SK-N-SH treated with all-trans-retinoic acid at 6 μM for 48 hours (cell line): ENCODE results near the gene REM2.
A peak's percentile ranks its signal among the peaks of the same experiment; 100 is the strongest.

Experiments
- ATAC-seq: fragments of 200-7000 bp; cut with Tn5 transposase; 3 replicates; pipeline ENCODE4 v1.9.1; 2020; ENCODE audit warnings: mild to moderate bottlenecking, moderate library complexity
- ARNTL ChIP-seq: fragments of 450-650 bp; formaldehyde crosslinking; IDR thresholded peaks from 2 replicates; pipeline ENCODE4 v1.5.0; 2020; ENCODE audit warnings: low read depth, mild to moderate bottlenecking, moderate library complexity, borderline replicate concordance
- BACH2 ChIP-seq: fragments of 250-450 bp; sonication (Bioruptor Pico); IDR thresholded peaks from 2 replicates; pipeline ENCODE4 v1.9.0; 2021; ENCODE audit warnings: mild to moderate bottlenecking, borderline replicate concordance
- CSDC2 ChIP-seq: fragments of 250-450 bp; sonication (Bioruptor Pico); IDR thresholded peaks from 2 replicates; pipeline ENCODE4 v1.5.0; 2020; ENCODE audit warnings: mild to moderate bottlenecking, moderate library complexity
- ESRRG ChIP-seq: fragments of 250-450 bp; sonication (Bioruptor Pico); IDR thresholded peaks from 2 replicates; pipeline ENCODE4 v1.6.1; 2021; ENCODE audit warnings: mild to moderate bottlenecking
- GLIS3 ChIP-seq: fragments of 250-450 bp; sonication (Bioruptor Pico); IDR thresholded peaks from 2 replicates; pipeline ENCODE4 v1.5.0; 2020; ENCODE audit warnings: mild to moderate bottlenecking, moderate library complexity
- OSR1 ChIP-seq: fragments of 250-450 bp; sonication (Bioruptor Pico); IDR thresholded peaks from 2 replicates; pipeline ENCODE4 v1.8.0; 2022; ENCODE audit warnings: moderate library complexity, mild to moderate bottlenecking, inconsistent platforms
- PPARA ChIP-seq: fragments of 250-450 bp; sonication (Bioruptor Pico); IDR thresholded peaks from 2 replicates; pipeline ENCODE4 v1.5.0; 2020; ENCODE audit warnings: mild to moderate bottlenecking, borderline replicate concordance
- RARB ChIP-seq: fragments of 250-450 bp; sonication (Bioruptor Pico); IDR thresholded peaks from 2 replicates; pipeline ENCODE4 v1.8.0; 2021; ENCODE audit warnings: mild to moderate bottlenecking, moderate library complexity
- SNAI2 ChIP-seq: fragments of 250-450 bp; sonication (Bioruptor Pico); IDR thresholded peaks from 2 replicates; pipeline ENCODE4 v1.5.0; 2020; ENCODE audit warnings: mild to moderate bottlenecking, moderate library complexity
- TCF4 ChIP-seq: fragments of 250-450 bp; sonication (Bioruptor Pico); IDR thresholded peaks from 2 replicates; pipeline ENCODE4 v1.8.0; 2021; ENCODE audit warnings: mild to moderate bottlenecking, moderate library complexity, borderline replicate concordance
- TOX ChIP-seq: fragments of 250-450 bp; sonication (Bioruptor Pico); IDR thresholded peaks from 2 replicates; pipeline ENCODE4 v1.8.0; 2021; ENCODE audit warnings: mild to moderate bottlenecking, moderate library complexity, borderline replicate concordance
- ZC3H10 ChIP-seq: fragments of 250-450 bp; sonication (Bioruptor Pico); IDR thresholded peaks from 2 replicates; pipeline ENCODE4 v1.5.1; 2021; ENCODE audit warnings: mild to moderate bottlenecking, moderate library complexity
- ZFP3 ChIP-seq: fragments of 250-450 bp; sonication (Bioruptor Pico); IDR thresholded peaks from 2 replicates; pipeline ENCODE4 v1.5.0; 2020; ENCODE audit warnings: mild to moderate bottlenecking, moderate library complexity
- ZFP30 ChIP-seq: fragments of 450-650 bp; formaldehyde crosslinking; IDR thresholded peaks from 2 replicates; pipeline ENCODE4 v1.5.0; 2022; ENCODE audit warnings: mild to moderate bottlenecking, moderate library complexity
- ZNF565 ChIP-seq: fragments of 450-650 bp; formaldehyde crosslinking; conservative IDR thresholded peaks from 2 replicates; pipeline ENCODE4 v1.5.0; 2020; ENCODE audit warnings: low read depth, mild to moderate bottlenecking, moderate library complexity
- ZNF70 ChIP-seq: fragments of 450-650 bp; formaldehyde crosslinking; IDR thresholded peaks from 2 replicates; pipeline ENCODE4 v1.5.0; 2020; ENCODE audit warnings: mild to moderate bottlenecking, moderate library complexity
- ZNF8 ChIP-seq: fragments of 450-650 bp; formaldehyde crosslinking; IDR thresholded peaks from 2 replicates; pipeline ENCODE4 v1.5.0; 2020; ENCODE audit warnings: mild to moderate bottlenecking, moderate library complexity
- TF ChIP-seq, protein P1 (sequence below): fragments of 250-450 bp; sonication (Bioruptor Pico); IDR thresholded peaks from 2 replicates; pipeline ENCODE4 v1.8.0; 2020; ENCODE audit warnings: mild to moderate bottlenecking, moderate library complexity, borderline replicate concordance
- TF ChIP-seq, protein P2 (sequence below): fragments of 250-450 bp; sonication (Bioruptor Pico); IDR thresholded peaks from 2 replicates; pipeline ENCODE4 v1.5.1; 2021; ENCODE audit warnings: mild to moderate bottlenecking, moderate library complexity
- TF ChIP-seq, protein P3 (sequence below): fragments of 250-450 bp; sonication (Bioruptor Pico); IDR thresholded peaks from 2 replicates; pipeline ENCODE4 v1.8.0; 2021; ENCODE audit warnings: low read depth, mild to moderate bottlenecking, moderate library complexity, borderline replicate concordance
- TF ChIP-seq, protein P4 (sequence below): fragments of 250-450 bp; sonication (Bioruptor Pico); IDR thresholded peaks from 2 replicates; pipeline ENCODE4 v1.5.1; 2020; ENCODE audit warnings: low read depth, mild to moderate bottlenecking, moderate library complexity
- TF ChIP-seq, protein P5 (sequence below): fragments of 250-450 bp; sonication (Bioruptor Pico); IDR thresholded peaks from 2 replicates; pipeline ENCODE4 v1.5.0; 2020; ENCODE audit warnings: mild to moderate bottlenecking, moderate library complexity

Gene REM2

DNA sequence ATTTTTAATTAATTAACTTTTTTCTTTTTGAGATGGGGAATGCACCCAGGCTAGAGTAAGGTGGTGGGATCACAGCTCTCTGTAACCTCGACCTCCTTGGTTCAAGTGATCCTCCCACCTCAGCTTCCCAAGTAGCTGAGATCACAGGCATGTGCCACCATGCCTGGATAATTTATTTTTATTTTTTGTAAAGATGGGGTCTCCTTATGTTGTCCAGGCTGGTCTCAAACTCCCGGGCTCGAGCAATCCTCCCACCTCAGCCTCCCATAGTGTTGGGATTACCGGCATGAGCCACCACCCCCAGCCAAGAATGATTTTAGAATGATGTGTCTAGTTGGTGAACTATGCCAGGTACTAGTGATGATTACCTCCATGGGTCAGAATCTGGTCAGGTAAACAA is 18.0 kb upstream of the REM2 start:
- TF ChIP-seq RARB (CRISPR knock-in tag), result no peak
- ATAC-seq, result no peak

DNA sequence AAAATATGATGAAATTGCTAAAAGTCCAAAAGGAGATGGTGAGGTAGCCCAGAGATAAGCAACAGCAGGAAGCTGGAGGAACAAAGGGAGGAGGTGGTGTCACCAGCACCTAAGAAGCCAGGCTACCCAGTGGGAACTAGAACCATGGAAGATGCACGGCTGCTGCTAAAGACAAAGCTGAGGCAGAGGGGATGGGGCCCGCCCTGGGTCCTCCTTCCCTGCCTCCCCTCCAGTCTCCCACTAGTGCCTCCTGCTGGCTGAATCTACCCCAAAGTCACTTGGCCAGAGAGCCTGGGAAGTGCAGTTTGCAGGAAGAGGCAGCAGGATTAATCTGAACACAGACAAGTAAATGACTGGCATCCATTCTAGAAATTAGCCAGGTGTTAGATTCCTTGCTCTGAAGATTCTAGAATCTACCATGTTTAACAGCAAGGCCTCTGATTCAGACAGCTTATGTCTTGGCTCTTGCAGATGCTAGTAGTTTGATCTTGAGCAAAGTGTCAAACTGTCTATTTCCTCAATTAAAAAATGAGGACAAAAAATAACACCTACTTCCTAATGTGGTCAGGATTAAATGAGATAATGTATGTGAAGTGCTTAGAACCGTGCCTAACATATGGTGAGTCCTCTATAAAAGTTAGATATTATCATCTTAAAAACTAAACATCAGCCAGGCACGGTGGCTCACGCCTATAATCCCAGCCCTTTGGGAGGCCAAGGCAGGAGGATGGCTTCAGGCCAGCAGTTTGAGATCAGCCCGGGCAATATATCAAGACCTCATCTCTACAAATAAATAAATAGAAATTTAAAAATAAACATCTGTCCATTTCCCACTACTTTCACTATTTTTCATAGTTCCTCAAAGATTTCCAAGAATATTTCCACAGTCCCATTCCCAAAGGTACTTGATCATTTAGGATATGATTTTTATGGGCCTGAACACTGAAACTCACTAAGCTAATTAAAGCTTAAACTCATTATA is 17.3 kb upstream of the REM2 start:
- ATAC-seq, result peak; percentile 40; the same call in 1 of the 3 replicates
- TF ChIP-seq, protein P1, sequence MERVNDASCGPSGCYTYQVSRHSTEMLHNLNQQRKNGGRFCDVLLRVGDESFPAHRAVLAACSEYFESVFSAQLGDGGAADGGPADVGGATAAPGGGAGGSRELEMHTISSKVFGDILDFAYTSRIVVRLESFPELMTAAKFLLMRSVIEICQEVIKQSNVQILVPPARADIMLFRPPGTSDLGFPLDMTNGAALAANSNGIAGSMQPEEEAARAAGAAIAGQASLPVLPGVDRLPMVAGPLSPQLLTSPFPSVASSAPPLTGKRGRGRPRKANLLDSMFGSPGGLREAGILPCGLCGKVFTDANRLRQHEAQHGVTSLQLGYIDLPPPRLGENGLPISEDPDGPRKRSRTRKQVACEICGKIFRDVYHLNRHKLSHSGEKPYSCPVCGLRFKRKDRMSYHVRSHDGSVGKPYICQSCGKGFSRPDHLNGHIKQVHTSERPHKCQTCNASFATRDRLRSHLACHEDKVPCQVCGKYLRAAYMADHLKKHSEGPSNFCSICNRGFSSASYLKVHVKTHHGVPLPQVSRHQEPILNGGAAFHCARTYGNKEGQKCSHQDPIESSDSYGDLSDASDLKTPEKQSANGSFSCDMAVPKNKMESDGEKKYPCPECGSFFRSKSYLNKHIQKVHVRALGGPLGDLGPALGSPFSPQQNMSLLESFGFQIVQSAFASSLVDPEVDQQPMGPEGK (CRISPR knock-in tag), result no peak
- no peak for TF ChIP-seq OSR1 (CRISPR knock-in tag)
- no peak for TF ChIP-seq PPARA
- no peak for TF ChIP-seq TCF4 (CRISPR knock-in tag)
- TF ChIP-seq ESRRG (CRISPR knock-in tag), result no peak
- TF ChIP-seq, protein P2, sequence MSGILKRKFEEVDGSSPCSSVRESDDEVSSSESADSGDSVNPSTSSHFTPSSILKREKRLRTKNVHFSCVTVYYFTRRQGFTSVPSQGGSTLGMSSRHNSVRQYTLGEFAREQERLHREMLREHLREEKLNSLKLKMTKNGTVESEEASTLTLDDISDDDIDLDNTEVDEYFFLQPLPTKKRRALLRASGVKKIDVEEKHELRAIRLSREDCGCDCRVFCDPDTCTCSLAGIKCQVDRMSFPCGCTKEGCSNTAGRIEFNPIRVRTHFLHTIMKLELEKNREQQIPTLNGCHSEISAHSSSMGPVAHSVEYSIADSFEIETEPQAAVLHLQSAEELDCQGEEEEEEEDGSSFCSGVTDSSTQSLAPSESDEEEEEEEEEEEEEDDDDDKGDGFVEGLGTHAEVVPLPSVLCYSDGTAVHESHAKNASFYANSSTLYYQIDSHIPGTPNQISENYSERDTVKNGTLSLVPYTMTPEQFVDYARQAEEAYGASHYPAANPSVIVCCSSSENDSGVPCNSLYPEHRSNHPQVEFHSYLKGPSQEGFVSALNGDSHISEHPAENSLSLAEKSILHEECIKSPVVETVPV (CRISPR knock-in tag), result no peak
- TF ChIP-seq, protein P3, sequence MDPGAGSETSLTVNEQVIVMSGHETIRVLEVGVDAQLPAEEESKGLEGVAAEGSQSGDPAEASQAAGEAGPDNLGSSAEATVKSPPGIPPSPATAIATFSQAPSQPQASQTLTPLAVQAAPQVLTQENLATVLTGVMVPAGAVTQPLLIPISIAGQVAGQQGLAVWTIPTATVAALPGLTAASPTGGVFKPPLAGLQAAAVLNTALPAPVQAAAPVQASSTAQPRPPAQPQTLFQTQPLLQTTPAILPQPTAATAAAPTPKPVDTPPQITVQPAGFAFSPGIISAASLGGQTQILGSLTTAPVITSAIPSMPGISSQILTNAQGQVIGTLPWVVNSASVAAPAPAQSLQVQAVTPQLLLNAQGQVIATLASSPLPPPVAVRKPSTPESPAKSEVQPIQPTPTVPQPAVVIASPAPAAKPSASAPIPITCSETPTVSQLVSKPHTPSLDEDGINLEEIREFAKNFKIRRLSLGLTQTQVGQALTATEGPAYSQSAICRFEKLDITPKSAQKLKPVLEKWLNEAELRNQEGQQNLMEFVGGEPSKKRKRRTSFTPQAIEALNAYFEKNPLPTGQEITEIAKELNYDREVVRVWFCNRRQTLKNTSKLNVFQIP (CRISPR knock-in tag), result no peak
- no peak for TF ChIP-seq ZNF565 (CRISPR knock-in tag)
- TF ChIP-seq CSDC2 (CRISPR knock-in tag), result no peak
- no peak for TF ChIP-seq RARB (CRISPR knock-in tag)
- no peak for TF ChIP-seq ZFP3 (CRISPR knock-in tag)
- no peak for TF ChIP-seq SNAI2
- no peak for TF ChIP-seq ARNTL (CRISPR knock-in tag)
- no peak for TF ChIP-seq TOX (CRISPR knock-in tag)
- TF ChIP-seq GLIS3 (CRISPR knock-in tag), result no peak

DNA sequence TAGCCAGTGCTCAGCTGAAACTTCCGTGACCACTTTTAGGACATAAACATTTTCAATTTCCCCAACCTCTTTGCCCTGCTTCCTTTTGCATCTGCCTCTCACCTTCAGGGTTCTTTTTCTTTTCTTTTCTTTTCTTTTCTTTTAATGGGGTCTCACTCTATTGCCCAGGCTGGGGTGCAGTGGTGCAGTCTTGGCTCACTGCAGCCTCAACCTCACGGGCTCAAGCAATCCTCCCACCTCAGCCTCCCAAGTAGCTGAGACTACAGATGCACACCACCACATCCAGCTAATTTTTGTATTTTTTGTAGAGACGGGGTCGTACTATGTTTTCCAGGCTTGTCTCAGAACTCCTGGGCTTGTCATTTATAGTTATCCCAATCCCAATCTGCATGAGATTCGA is 16.1 kb upstream of the REM2 start:
- TF ChIP-seq TOX (CRISPR knock-in tag) (no peak), ZNF565 (CRISPR knock-in tag) (no peak), ZFP3 (CRISPR knock-in tag) (no peak), GLIS3 (CRISPR knock-in tag) (no peak), TCF4 (CRISPR knock-in tag) (no peak), ZNF70 (CRISPR knock-in tag) (no peak), ZFP30 (CRISPR knock-in tag) (no peak), BACH2 (CRISPR knock-in tag) (no peak), ZC3H10 (CRISPR knock-in tag) (no peak), ZNF8 (CRISPR knock-in tag) (no peak)
- TF ChIP-seq, protein P4, sequence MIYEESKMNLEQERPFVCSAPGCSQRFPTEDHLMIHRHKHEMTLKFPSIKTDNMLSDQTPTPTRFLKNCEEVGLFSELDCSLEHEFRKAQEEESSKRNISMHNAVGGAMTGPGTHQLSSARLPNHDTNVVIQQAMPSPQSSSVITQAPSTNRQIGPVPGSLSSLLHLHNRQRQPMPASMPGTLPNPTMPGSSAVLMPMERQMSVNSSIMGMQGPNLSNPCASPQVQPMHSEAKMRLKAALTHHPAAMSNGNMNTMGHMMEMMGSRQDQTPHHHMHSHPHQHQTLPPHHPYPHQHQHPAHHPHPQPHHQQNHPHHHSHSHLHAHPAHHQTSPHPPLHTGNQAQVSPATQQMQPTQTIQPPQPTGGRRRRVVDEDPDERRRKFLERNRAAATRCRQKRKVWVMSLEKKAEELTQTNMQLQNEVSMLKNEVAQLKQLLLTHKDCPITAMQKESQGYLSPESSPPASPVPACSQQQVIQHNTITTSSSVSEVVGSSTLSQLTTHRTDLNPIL, result no peak
- TF ChIP-seq, protein P5, sequence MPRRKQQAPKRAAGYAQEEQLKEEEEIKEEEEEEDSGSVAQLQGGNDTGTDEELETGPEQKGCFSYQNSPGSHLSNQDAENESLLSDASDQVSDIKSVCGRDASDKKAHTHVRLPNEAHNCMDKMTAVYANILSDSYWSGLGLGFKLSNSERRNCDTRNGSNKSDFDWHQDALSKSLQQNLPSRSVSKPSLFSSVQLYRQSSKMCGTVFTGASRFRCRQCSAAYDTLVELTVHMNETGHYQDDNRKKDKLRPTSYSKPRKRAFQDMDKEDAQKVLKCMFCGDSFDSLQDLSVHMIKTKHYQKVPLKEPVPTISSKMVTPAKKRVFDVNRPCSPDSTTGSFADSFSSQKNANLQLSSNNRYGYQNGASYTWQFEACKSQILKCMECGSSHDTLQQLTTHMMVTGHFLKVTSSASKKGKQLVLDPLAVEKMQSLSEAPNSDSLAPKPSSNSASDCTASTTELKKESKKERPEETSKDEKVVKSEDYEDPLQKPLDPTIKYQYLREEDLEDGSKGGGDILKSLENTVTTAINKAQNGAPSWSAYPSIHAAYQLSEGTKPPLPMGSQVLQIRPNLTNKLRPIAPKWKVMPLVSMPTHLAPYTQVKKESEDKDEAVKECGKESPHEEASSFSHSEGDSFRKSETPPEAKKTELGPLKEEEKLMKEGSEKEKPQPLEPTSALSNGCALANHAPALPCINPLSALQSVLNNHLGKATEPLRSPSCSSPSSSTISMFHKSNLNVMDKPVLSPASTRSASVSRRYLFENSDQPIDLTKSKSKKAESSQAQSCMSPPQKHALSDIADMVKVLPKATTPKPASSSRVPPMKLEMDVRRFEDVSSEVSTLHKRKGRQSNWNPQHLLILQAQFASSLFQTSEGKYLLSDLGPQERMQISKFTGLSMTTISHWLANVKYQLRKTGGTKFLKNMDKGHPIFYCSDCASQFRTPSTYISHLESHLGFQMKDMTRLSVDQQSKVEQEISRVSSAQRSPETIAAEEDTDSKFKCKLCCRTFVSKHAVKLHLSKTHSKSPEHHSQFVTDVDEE (CRISPR knock-in tag), result no peak
- no peak for ATAC-seq
